Measurements from ENCODE around the gene KRTAP10-11.
"Not testable (repeated sequence)": the region's sequence is repeated elsewhere in the genome, so short reads cannot be mapped to it uniquely, and the experiment has no call there.

Gene KRTAP10-11

DNA sequence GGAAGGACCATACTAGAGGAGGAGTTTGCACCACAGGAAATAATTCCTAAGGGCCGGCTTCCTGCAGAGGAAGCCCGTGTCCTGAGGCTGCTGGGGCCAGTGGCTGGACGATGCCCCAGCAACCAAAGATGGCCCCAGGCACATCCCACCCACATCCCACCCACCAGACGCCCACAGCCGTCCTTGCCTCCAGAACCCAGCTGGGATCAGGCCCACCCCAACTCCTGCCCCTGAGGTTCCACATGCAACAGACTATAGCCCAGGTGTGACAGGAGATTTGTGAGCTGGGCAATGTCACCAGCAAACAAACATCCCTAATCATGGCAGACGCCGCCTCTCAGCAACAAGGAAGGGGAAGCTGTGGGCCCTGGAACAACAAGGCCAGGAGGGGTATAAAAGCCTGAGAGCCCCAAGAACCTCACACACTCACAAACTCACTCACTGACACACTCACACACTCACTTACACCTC is 19.5 kb upstream of the KRTAP10-11 start, which contains the start of gene KRTAP10-9:
TSS of gene KRTAP10-9 (plus strand) at position 421 of the 471 bp plus-strand sequence. CDS start 79 bp downstream, outside the sequence.
- Histone ChIP-seq H3K36me3 (no peaks in the 10 kb centered on the region), H3K27ac (no peak within 1 kb of the TSS), H3K4me2 (no peak within 1 kb of the TSS; the same call in 1 of the 2 replicates), H3K4me3 (no peak within 1 kb of the TSS), H4K20me1 (no peaks in the 10 kb centered on the region), H3K27me3 (no peaks in the 10 kb centered on the region), H3K9me3 (peaks cover 58% of the 10 kb centered on the region), H3K9ac (no peak within 1 kb of the TSS), H3K4me1 (peaks cover 23% of the 10 kb centered on the region)
- TF ChIP-seq Cebpa-rat (IDR thresholded peaks at IDR 0.05): no peak

DNA sequence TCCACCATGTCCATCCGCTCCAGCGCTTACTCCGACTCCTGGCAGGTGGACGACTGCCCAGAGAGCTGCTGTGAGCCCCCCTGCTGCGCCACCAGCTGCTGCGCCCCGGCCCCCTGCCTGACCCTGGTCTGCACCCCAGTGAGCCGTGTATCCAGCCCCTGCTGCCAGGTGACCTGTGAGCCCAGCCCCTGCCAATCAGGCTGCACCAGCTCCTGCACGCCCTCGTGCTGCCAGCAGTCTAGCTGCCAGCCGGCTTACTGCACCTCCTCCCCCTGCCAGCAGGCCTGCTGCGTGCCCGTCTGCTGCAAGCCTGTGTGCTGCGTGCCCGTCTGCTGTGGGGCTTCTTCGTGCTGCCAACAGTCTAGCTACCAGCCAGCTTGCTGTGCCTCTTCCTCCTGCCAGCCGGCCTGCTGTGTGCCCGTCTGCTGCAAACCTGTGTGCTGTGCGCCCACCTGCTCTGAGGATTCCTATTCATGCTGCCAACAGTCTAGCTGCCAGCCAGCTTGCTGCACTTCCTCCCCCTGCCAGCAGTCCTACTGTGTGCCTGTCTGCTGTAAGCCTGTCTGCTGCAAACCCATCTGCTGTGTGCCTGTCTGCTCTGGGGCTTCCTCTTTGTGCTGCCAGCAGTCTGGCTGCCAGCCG is 18.9 kb upstream of the KRTAP10-11 start:
- not testable (repeated sequence) for H3K9ac ChIP-seq, H3K27ac ChIP-seq

DNA sequence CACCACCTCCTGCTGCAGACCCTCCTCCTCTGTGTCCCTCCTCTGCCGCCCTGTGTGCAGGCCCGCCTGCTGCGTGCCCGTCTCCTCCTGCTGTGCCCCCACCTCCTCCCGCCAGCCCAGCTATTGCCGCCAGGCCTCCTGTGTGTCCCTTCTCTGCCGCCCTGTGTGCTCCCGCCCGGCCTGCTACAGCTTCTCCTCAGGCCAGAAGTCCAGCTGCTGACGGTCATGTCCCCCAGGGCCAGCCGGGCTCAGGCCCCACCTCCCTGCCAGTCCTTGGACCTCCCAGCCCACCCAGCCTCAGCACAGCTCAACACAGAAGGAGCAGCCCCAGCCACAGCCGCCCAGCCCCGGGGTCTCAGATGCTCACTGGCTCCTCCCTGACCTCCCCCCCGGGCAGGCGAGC is 18.4 kb upstream of the KRTAP10-11 start:
- H3K9ac ChIP-seq, H3K36me3 ChIP-seq, H3K27ac ChIP-seq, H3K27me3 ChIP-seq, H4K20me1 ChIP-seq, H3K4me2 ChIP-seq, H3K4me3 ChIP-seq: not testable (repeated sequence)
- H3K9me3 ChIP-seq: peaks cover 64% of the 10 kb centered on the region
- H3K4me1 ChIP-seq: peaks cover 23% of the 10 kb centered on the region

More for the DNA sequence above, 18.9 kb upstream of the KRTAP10-11 start:
- Histone ChIP-seq H3K9me3 (peaks cover 64% of the 10 kb centered on the region), H3K4me1 (peaks cover 23% of the 10 kb centered on the region)
- H3K4me2 ChIP-seq, H3K36me3 ChIP-seq, H3K4me3 ChIP-seq, H3K27me3 ChIP-seq, H4K20me1 ChIP-seq: not testable (repeated sequence)

DNA sequence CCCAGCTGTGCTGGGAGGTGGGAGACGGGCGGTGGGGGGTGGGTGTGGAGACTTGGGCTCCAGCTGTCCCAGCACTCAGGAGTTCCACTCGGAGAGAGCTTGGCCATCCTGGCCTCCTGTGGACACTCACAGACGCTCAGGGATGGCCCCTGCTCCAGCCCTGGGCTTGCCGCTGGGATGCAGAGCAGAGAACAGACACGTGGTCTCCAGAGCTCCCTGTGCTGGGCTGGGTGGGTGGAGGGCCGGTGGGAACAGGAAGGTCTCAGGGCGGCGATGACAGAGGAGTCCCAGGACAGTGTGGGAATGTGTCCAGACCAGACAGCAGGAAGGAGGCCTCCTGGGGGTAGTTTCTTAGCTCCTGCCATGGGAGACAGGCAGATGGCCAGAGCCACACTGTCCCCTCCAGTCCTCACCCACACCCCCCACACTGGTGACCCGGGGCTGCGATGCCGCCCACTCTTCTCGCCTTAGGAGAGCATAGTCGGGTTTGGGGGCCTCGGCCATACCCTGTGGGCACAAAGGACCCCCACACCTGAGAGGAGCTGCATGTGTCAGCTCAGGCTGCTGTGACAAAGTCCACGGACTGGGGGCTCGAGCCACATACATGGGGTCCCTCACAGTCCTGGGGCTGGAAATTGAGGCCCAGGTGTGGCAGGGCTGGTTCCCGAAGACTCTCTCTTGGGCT is 17.4 kb upstream of the KRTAP10-11 start:
- no peak overlapping the region for H3K27ac ChIP-seq
- peaks cover 23% of the 10 kb centered on the region for H3K4me1 ChIP-seq
- peaks cover 53% of the 10 kb centered on the region for H3K9me3 ChIP-seq
- no peak overlapping the region for H3K4me2 ChIP-seq
- no peaks in the 10 kb centered on the region for H3K36me3 ChIP-seq
- no peaks in the 10 kb centered on the region for H3K27me3 ChIP-seq
- no peak overlapping the region for H3K9ac ChIP-seq
- no peak for TF ChIP-seq Cebpa-rat (IDR thresholded peaks at IDR 0.05)
- no peaks in the 10 kb centered on the region for H4K20me1 ChIP-seq
- H3K4me3 ChIP-seq: no peak overlapping the region

DNA sequence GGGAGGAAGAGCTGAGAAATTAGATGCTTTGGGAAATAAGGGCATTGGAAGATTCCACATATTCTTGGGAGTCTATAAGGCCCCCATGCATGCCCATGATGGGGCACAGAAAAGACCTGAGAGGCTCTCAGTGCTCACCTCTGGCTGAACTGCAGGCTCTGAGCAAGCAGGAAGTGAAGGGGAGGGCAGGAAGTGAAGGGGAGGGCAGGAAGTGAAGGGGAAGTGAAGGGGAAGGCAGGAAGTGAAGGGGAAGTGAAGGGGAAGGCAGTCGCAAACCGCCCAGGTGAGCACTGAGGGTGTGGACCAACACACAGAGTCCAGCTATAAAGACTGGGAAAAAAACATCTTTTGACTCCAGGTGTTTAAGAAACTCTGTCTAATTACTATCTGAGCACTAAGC is 15.8 kb upstream of the KRTAP10-11 start:
- Histone ChIP-seq H3K27ac (no peak overlapping the region), H3K4me3 (no peak overlapping the region), H3K4me1 (peaks cover 23% of the 10 kb centered on the region), H3K9me3 (peaks cover 38% of the 10 kb centered on the region), H3K4me2 (peak overlapping the region; percentile 42), H3K36me3 (no peaks in the 10 kb centered on the region), H3K27me3 (no peaks in the 10 kb centered on the region), H4K20me1 (no peaks in the 10 kb centered on the region), H3K9ac (no peak overlapping the region)
- TF ChIP-seq Cebpa-rat (IDR thresholded peaks at IDR 0.05): no peak

DNA sequence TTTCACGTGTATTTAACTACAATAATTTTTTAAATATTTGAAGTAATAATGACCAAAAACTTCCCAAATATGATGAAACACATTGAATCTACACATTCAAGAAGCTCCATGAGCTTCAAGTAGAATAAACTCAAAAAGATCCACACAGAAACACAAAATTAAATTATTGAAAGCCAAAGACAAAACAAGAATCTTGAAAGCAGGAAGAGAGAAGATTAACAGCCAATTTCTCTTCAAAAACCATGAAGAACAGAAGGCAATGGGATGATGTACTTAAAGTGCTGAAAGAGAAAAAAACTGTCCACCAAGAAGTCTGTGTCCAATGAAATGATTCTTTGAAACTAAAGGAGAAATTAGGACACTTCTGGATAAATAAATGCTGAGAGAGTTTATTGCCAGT is 14.1 kb upstream of the KRTAP10-11 start:
- no peaks in the 10 kb centered on the region for H3K27me3 ChIP-seq
- H3K4me1 ChIP-seq: peaks cover 18% of the 10 kb centered on the region
- no peak overlapping the region for H3K9ac ChIP-seq
- no peaks in the 10 kb centered on the region for H3K36me3 ChIP-seq
- peaks cover 35% of the 10 kb centered on the region for H3K9me3 ChIP-seq
- no peak overlapping the region for H3K27ac ChIP-seq
- H3K4me3 ChIP-seq: no peak overlapping the region
- no peaks in the 10 kb centered on the region for H4K20me1 ChIP-seq
- no peak overlapping the region for H3K4me2 ChIP-seq
- no peak for TF ChIP-seq Cebpa-rat (IDR thresholded peaks at IDR 0.05)

DNA sequence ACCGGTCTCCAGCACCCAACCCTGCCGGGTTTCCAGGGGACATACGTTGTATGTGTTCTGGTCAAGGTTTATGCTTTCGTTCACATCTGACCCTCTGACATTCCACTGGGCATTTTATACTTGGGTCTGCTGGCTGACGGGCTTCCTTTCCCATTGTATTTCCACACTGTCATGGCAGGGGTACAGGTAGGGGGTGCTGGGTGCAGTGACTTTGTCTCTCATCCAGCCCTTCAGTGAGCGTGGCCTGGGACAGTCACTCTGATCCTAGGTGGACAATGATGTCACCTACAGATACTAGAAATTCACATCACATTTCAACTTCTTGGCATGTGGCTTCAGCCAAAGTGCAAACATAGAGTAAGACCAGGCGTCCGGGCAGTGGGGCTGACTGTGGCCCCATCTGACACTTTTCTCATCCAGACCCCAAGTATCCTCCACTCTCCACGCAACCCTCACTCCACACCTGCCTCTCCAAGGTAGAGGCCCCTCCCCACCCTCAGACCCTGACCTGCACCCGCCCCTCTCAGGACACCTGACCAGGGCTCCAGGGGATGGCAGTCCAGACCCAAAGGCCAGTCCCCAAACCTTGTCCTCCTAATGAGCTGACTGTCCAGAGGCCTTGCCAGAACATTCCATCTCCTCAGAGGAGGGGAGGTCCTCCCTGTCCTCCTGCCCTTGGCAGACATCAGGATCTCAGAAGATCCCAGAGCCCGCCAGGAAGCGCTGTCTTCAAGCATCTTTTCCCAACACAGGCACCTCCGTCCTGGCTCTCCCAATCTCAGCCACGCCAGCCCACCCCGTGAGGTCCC is 9.8 kb upstream of the KRTAP10-11 start:
- Histone ChIP-seq H3K9ac (no peak overlapping the region), H3K4me2 (no peak overlapping the region), H3K36me3 (no peaks in the 10 kb centered on the region), H3K4me1 (no peaks in the 10 kb centered on the region), H4K20me1 (no peaks in the 10 kb centered on the region), H3K9me3 (peaks cover 24% of the 10 kb centered on the region), H3K27ac (no peak overlapping the region), H3K27me3 (no peaks in the 10 kb centered on the region), H3K4me3 (no peak overlapping the region)
- TF ChIP-seq Cebpa-rat (IDR thresholded peaks at IDR 0.05): no peak

DNA sequence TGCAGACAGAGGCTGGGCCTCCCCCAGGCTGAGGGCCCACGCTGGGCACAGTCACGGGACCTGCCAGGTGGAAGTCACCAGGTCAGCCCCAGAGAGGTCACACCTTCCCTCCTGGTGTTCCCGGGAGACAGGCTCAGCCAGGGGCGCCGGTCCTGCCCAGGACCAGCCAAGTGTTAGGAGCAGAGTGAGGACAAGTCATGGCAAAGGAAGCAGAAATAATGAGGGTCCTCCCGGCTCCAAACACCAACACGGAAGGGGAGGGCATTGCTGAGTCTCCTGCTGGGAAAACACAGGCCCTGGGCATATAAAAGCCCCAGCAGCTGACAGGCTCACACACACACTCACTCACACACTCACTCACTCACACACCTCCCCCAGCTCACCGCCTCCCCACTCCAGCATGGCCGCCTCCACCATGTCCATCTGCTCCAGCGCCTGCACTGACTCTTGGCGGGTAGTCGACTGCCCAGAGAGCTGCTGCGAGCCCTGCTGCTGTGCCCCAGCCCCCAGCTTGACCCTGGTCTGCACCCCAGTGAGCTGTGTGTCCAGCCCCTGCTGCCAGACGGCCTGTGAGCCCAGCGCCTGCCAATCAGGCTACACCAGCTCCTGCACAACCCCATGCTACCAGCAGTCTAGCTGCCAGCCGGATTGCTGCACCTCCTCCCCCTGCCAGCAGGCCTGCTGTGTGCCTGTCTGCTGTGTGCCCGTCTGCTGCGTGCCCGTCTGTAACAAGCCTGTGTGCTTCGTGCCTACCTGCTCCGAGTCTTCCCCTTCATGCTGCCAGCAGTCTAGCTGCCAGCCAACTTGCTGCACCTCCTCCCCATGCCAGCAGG is 9.0 kb upstream of the KRTAP10-11 start, which contains the start of gene KRTAP10-10:
TSS of gene KRTAP10-10 (plus strand) at position 339 of the 833 bp plus-strand sequence. CDS start at position 401, 62 bp downstream.
- no peak for TF ChIP-seq Cebpa-rat (IDR thresholded peaks at IDR 0.05)
- no peak within 1 kb of the TSS for H3K4me3 ChIP-seq
- H3K9me3 ChIP-seq: peaks cover 20% of the 10 kb centered on the region
- H3K4me1 ChIP-seq: no peaks in the 10 kb centered on the region
- H3K9ac ChIP-seq: no peak within 1 kb of the TSS
- no peak within 1 kb of the TSS for H3K27ac ChIP-seq
- H4K20me1 ChIP-seq: no peaks in the 10 kb centered on the region
- H3K36me3 ChIP-seq: no peaks in the 10 kb centered on the region
- H3K27me3 ChIP-seq: no peaks in the 10 kb centered on the region
- no peak within 1 kb of the TSS for H3K4me2 ChIP-seq

DNA sequence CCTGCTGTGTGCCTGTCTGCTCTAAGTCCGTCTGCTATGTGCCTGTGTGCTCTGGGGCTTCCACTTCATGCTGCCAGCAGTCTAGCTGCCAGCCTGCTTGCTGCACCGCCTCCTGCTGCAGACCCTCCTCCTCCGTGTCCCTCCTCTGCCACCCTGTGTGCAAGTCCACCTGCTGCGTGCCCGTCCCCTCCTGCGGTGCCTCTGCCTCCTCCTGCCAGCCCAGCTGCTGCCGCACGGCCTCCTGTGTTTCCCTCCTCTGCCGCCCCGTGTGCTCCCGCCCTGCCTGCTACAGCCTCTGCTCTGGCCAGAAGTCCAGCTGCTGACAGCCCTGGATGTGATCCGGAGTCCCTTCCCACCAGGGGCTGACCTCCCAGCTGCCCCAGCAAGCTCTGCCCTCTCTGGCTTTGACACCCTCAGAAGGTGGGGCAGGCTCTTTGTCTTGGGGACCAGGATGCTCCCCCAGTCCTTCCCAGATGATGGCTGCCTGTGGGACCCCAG is 8.3 kb upstream of the KRTAP10-11 start:
- not testable (repeated sequence) for H4K20me1 ChIP-seq, H3K9ac ChIP-seq, H3K4me3 ChIP-seq, H3K27me3 ChIP-seq, H3K27ac ChIP-seq, H3K36me3 ChIP-seq, H3K4me2 ChIP-seq, H3K4me1 ChIP-seq
- H3K9me3 ChIP-seq: peaks cover 22% of the 10 kb centered on the region

DNA sequence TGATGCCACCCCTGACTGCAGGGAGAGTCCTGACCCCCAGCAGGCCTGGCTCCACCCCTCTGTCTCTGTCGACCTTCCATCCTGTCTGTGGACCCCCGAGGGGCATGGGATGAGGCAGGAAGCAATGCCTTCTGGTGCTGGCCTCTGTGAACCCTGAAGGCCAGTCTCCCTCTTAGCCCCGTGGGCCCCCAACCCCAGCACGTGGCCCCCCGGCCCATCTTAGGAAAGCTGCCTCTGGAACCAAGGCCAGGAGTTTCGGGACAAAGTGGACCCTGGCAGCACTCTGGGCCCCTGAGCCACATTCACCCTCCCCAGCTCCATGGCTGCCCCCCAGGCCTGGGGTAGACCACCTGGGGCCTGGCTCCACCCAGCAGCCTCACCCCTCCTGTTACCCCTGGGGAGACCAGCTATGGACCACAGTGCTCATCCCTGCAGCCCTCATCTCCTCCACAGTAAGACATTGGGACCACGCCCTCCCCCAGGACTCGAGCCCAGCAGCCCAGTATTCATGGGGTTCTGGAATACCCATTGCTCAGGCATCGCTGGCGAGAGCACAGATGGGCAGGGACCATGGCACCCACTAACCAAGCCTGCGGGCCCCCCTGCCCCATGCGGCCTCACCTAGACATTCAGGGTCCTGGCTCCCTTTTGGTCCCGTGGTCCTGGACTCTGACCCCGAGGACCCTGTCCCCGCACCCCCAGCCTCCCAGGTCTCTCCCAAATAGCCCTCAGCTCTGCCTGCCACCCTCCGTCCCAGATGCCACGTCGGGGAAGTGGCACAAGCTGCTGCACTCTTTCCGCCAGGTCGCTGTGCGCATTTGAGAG is 7.5 kb upstream of the KRTAP10-11 start:
- H3K4me3 ChIP-seq, H3K4me2 ChIP-seq, H3K9ac ChIP-seq, H3K27ac ChIP-seq, H3K27me3 ChIP-seq, H4K20me1 ChIP-seq, H3K36me3 ChIP-seq, H3K4me1 ChIP-seq: not testable (repeated sequence)
- peaks cover 29% of the 10 kb centered on the region for H3K9me3 ChIP-seq
